OCI-LY1 (cell line): ENCODE measurements around the gene CARD6.

Experiments used
- EZH2 ChIP-seq: fragments of 200-600 bp; sonication (generic), shearing (Covaris generic); IDR thresholded peaks from 2 replicates; pipeline ENCODE4 v1.8.0; 2017; ENCODE audit warnings: borderline replicate concordance, mixed run types, mild to moderate bottlenecking, antibody characterized with exemption, low read length, moderate library complexity, mixed read lengths
- TF ChIP-seq, protein P1 (sequence below): fragments of 200-600 bp; sonication (generic), shearing (Covaris generic); IDR thresholded peaks from 2 replicates; pipeline ENCODE4 v1.5.1; 2017; ENCODE audit warnings: mild to moderate bottlenecking, antibody characterized with exemption, low read length, moderate library complexity, mixed read lengths

DNA sequence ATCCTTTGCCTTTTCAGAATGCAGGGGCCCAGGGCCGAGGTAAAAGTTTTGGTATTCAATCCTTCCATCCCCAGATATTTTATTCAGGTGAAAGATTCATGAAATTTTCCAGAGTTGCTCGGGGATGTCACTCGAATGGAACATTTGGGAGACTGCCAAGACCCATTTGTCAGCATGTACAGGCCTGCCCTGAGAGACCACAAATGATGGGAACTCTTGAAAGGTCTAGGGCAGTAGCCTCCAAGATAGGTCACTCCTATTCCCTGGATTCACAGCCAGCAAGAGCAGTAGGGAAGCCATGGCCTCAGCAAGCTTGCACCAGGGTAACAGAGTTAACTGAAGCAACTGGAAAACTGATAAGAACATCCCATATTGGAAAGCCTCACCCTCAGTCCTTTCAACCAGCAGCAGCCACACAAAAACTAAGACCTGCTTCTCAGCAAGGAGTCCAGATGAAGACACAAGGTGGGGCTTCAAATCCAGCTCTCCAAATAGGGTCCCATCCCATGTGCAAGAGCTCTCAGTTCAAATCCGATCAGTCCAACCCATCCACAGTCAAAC is 12.5 kb downstream of the CARD6 start:
- TF ChIP-seq, protein P1, sequence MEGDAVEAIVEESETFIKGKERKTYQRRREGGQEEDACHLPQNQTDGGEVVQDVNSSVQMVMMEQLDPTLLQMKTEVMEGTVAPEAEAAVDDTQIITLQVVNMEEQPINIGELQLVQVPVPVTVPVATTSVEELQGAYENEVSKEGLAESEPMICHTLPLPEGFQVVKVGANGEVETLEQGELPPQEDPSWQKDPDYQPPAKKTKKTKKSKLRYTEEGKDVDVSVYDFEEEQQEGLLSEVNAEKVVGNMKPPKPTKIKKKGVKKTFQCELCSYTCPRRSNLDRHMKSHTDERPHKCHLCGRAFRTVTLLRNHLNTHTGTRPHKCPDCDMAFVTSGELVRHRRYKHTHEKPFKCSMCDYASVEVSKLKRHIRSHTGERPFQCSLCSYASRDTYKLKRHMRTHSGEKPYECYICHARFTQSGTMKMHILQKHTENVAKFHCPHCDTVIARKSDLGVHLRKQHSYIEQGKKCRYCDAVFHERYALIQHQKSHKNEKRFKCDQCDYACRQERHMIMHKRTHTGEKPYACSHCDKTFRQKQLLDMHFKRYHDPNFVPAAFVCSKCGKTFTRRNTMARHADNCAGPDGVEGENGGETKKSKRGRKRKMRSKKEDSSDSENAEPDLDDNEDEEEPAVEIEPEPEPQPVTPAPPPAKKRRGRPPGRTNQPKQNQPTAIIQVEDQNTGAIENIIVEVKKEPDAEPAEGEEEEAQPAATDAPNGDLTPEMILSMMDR: no peak
- TF ChIP-seq EZH2: no peak
